Measurements from ENCODE around the gene SLC30A4.
"Not testable (repeated sequence)": the region's sequence is repeated elsewhere in the genome, so short reads cannot be mapped to it uniquely, and the experiment has no call there.

Gene SLC30A4, protein sequence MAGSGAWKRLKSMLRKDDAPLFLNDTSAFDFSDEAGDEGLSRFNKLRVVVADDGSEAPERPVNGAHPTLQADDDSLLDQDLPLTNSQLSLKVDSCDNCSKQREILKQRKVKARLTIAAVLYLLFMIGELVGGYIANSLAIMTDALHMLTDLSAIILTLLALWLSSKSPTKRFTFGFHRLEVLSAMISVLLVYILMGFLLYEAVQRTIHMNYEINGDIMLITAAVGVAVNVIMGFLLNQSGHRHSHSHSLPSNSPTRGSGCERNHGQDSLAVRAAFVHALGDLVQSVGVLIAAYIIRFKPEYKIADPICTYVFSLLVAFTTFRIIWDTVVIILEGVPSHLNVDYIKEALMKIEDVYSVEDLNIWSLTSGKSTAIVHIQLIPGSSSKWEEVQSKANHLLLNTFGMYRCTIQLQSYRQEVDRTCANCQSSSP

DNA sequence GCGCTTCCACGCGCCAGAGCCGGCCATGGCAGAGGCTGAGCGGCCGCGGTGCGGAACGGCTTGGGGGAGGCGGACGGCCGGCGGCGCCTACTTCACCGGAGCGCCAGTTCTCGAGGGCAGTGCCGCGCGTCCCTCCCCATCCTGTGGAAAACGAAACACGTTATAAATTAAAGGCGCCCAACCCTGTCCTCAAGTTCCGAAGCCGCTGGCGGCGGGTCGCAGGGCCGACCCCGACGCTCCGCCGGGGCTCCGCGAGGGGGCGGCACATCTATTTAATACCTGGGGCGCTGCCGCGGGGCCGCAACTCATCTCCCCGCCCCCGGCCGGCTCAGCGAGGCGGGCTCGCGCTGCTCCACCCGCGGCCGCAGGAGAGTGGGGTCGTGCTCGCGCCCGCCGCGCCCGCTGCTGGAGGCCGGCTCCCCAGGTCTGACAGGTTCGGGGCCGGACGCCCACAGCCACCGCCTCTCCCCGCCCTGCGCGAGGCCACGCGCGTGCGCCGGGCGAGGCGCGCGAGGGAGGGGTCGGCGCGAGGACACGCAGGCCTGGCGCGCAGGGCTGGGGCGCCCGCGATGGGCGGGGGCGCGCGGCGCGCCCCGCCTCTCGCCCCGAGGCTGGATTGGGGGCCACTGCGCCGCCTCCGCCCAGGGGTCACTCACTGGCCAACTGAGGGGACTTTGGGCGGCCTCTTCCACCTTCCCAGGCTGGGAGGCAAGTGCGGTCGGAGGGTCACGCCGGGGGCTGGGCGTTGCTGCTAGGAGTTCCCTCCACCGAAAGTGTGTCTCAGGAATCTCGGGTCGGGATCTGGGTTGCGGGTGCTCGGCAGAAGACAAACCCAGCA is at the start of gene SLC30A4:
SLC30A4 (minus strand) TSS at position 428 of the 838 bp plus-strand sequence; CDS start at position 27, 401 bp downstream.
- DNase-seq: peak in 56 of 58 donors; percentile 13 to 88 (median 64)

DNA sequence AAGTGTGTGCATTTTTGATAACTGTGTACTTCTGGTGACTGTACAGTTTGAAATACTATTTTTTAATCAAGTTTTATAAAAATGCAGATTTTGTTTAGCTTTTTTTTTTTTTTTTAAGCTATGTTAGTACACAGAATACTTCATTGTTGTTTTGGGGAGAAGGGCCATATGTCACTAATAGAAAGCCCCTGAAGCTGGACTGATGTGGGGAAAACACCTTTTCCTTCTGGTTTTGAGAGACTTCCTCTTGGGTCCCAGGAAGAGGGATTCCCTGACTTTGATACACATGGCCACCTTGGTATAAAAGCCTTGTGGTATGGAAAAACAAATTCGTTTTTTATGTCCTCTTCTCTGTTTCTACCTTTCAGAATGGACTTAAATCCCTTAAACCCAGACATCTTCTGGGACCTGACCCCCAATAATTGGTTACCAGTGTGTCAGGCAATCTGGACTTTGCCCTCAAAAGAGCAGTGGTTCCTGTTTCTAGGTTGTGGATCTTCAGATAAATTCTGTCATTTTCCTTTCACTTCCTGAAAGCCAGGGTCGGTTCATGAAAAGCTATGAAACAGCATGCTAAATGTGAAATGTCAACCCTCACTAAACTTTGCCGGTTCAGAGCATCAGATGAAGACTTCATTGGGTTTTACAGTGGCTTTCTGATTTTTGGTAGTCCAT is 33.5 kb upstream of the SLC30A4 start:
- DNase-seq: no peak

DNA sequence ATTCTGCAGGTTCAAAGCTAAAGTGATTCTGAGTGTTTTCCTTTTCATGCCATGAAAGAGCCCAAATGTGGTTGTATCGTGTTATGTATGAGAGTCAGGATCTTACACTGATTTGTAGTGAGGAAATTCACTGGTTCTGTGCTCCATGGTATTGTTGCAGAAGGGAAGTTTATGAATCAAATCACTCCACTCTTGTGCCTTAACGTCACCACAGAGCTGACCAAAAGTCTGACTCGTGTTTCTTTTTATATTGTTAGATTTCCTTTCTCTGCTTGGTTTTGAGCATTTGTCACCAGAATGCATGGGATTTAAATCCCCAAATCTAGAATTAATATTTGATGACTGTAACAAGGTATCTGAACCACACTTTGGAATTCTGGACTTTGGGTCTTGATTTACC is 29.1 kb upstream of the SLC30A4 start:
- no peak for DNase-seq

DNA sequence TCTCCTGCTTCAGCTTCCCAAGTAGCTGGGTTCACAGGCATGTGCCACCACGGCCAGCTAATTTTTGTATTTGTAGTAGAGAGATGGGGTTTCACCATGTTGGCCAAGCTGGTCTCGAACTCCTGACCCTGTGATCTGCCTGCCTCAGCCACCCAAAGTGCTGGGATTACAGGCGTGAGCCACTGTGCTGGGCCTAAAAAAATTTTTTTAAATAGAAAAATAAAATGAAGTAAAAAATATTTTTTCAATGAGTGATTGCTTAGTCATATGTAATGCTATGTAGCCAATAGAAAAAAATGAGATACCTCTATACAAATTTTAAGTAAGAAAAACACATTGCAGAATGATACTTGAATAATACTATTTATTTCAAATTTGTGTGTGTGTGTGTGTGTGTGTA is 27.9 kb upstream of the SLC30A4 start:
- DNase-seq: no peak

DNA sequence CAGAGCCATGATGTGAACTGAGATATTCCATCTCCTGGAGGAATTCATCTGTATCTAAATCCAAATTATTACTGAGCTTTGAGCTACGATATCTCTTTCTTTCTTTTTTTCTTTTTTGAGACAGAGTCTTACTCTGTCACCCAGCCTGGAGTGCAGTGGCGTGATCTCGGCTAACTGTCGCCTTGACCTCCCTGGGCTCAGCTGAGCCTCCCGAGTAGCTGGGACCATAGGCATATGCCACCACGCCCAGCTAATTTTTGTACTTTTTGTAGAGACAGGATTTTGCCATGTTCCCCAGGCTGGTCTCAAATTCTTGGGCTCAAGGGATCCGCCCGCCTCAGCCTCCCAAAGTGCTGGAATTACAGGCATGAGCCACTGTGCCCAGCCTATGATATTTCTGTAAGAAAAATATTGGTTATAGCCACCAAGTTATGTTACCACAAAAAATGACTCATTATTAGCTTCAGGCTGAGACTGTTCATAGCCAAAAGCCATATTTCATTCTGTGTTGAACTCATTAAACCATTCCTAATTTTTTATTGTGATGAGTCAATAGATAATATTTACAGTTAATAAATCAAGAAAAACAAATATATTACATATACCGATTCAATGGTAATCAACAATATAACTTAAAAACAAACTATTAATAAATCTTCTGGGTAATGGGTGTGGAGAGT is 27.1 kb upstream of the SLC30A4 start:
- no peak for DNase-seq

DNA sequence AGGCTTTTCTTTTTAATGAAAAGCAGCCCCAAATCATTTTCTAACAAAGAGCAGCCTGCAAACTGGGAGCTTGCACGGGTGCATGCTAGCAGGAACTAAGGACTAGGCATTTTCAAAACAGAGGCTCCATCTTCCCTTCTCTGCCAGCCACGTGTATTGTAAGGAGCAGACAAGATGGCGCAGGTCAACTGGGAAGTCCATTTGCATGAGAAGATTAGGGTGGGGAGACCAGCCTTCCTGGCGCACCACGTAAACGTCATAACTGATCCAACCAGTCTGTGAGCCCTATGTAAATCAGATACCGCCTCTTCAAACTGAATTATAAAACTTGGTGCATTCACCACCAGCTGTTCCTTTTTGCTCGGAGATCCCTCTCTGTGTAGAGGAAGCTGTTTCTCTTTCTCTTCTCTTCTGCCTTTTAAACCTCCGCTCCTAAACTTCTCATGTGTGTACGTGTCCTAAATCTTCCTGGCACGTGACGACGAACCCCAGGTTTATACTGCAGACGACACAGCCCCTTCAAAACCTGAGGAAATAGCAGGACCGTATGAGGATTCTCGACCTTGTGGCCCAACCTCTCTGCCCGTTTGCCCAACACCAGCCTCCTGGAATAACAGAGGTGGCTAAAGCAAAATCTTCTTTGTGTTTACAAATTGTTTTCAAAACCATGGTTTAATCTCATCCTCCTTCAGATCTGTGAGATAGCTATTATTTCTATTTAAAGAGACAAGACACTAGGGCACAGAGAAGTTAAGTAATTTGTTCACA is 26.4 kb upstream of the SLC30A4 start:
- peak in 2 of 58 donors; percentile 0 to 1 for DNase-seq

DNA sequence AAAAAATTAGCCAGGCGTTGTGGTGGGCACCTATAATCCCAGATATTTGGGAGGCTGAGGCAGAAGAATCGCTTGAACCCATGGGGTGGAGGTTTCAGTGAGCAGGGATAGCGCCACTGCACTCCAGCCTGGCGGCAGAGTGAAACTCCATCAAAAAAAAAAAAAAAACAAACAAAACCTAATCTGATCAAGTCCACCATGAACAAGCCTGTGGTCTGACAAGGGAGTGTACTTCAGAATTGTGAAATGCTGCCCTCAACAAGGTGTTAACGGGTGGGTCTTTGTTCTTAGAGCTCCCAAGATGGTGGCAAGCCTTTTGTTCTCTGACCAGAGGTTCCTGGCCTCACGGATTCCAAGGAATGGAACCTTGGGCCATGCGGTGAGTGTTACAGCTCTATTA is 24.2 kb upstream of the SLC30A4 start:
- no peak for DNase-seq

DNA sequence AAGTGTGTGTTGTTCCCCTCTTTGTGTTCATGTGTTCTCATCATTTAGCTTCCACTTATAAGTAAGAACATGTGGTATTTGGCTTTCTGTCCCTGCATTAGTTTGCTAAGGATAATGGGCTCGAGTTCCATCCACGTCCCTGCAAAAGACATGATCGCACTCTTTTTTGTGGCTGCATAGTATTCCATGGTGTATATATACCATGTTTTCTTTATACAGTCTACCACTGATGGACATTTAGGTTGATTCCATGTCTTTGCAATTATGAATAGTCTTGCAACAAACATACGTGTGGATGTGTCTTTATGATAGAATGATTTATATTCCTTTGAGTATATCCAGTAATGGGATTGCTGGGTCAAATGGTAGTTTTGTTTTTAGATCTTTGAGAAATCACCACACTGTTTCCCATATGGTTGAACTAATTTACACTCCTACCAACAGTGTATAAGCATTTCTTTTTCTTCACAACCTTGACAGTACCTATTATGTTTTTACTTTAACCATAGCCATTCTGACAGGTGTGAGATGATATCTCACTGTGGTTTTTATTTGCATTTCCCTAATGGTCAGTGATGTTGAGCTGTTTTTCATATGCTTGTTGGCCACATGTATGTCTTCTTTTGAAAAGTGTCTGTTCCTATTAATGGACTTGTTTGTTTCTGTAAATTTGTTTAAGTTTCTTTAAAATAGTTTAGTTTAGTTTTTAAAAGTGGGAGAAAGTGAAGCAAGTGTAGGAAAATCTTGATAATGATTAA is 21.9 kb upstream of the SLC30A4 start:
- no peak for DNase-seq

DNA sequence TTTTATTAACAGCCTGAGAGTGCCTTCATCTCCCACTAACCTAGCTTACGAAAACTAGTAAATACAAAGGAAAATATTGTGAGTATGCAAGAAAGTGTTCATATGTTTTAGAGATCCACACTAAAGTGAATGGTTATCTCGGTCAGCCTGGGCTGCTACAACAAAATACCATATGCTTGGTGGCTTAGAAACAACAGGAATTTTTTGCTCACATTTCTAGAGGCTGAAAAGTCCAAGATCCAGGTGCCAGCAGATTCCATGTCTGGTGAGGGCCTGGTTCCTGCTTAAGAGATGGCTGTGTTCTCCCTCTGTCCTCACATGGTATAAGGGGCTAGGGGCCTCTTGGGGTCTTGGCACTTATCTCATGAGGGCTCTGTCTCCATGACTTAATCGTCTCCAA is 20.5 kb upstream of the SLC30A4 start:
- no peak for DNase-seq

DNA sequence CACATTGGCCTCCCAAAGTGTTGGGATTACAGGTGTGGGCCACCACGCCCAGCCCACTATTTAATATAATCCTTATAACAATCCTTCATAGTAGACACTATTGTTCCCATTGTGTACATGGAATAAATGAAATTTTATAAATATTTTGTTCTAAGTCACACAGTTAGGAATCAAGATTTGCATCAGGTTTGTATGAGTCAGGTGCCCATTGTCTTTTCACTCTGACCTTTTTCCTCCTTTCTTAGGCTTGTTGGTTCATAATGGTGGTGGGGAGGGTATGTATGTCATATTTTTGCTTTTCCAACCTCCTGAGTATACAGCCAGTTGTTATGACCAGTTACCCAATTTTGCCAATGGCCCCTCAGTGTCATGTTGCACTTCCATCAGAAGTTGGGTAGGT is 18.0 kb upstream of the SLC30A4 start:
- DNase-seq: no peak

DNA sequence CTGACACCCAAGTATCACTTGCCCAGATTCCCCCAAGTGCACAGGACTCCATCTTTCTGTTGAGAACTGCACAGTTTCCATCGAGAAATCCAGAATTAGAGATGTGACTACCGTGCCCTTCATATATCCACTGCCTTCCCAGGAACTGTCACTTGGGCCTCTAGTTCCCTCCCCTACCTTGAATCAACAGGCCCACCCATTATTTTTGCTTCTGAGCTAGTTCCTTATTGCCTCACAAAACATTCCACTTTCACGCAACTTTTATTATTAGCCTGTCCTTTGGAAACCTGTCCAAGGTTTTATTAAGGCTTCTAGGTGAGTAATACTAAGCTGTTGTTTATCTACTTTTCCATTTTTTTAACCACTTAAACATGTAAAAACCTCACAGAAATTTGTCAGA is 17.1 kb upstream of the SLC30A4 start:
- DNase-seq: no peak

DNA sequence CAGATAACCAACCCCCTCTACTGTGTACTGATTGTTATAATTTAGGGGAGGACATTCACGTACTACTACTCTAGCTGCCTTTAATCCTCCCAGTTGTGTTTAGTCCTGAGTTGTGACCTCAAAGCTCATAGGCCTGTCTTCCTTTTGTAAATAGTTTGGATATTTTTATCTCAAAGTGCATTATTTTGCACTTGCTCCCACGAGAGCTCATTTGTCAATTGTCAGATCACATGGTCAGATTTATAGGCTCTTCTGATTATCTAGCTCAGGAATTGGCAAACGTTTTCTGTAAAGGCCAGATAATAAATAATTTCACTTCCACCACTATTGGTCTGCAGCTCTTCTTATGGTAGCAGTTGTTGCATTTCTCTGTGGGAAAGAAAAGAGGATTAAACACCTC is 14.4 kb upstream of the SLC30A4 start:
- DNase-seq: no peak

DNA sequence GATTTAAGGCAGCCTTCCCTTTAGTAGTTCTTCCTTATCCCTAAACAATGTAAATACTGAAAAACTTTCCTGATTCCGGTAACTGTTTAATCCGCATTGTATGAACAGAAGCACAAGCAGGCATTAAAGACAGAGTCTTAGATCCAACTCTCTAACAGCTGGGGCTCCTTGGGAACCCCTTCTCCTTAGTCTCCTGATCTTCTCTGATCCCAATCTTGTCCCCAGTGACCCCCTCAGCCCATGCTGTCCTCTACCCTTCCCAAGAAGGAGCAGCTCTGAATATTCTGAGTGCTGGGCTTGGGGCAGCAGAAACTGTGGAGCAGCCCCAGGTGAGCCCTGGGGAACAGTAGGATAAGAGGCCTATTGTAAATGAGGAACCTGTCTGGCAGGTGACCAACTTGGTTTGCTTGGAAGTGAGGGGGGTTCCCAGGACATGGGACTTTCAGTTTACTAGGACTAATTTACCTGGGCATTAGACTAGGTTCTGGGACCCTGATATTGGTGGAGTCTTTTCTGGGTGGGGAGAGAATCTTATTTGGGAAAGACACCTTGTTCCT is 13.0 kb upstream of the SLC30A4 start:
- DNase-seq: no peak

DNA sequence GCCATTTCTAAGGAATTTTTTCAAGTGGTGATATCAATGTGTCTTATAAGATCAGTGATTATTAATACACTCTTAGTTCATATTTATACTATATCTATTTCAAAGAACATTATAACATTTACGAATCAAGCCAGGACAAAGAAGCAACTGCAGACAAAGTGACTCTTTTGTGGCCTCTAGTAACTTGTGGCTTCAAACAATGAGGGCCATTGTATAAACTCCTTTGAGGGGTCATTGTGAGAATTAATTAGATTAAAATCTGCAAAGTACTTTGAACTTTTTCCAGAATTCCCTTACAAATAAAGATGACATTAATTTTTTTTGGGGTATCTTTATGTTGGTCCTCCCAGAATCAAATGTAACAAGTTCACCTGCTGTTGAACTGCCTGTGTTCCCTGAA is 12.3 kb upstream of the SLC30A4 start:
- DNase-seq: peak in 2 of 58 donors; percentile 1 to 39

DNA sequence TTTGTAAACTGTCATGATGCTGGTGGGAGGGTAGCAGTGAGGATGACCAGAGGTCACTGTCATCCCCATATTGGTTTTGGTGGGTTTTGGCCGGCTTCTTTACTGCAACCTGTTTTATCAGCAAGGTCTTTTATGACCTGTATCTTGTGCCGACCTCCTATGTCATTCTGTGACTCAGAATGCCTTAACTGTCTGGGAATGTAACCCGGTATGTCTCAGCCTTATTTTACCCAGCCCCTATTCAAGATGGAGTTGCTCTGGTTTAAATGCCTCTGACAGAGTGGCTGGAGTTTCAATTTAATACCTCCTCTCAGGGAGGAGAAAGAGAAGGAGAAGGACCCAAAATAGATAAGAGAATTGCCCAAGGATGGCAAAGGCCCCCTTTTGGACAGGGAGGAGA is 10.3 kb upstream of the SLC30A4 start:
- DNase-seq: not testable (repeated sequence)

DNA sequence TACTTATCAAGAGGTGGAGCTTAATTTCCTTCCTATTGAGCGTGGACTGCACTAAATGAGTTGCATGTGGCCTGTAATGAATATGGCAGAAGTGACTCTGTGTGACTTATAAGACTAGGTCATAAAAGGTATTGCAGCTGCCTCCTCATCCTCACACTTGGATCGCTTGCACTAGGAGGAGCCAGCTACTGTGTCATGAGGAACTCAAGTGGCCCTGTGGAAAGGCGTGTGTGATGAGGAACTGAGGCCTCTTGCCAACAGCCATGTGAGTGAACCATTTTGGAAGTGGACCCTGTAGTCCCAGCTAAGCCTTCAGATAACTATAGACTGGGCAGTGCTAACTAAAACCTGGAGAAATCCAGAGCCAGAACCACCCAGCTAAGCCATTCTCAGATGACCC is 7.1 kb upstream of the SLC30A4 start:
- DNase-seq: no peak

DNA sequence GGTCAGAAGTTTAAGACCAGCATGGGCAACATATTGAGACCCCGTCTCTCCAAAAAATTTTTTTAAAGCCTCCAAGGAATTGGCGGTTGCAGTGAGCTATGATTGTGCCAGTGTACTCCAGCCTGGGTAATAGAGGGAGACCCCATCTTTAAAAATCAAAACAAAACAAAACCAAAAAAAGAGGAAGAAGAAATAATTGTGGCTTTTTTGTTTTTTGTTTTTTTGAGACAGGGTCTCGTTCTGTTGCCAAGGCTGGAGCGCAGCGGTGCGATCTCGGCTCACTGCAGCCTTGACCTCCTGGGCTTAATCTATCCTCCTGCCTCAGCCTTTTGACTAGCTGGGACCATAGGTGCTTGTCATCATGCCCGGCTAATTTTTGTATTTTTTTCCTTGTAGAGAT is 4.5 kb upstream of the SLC30A4 start:
- no peak for DNase-seq

DNA sequence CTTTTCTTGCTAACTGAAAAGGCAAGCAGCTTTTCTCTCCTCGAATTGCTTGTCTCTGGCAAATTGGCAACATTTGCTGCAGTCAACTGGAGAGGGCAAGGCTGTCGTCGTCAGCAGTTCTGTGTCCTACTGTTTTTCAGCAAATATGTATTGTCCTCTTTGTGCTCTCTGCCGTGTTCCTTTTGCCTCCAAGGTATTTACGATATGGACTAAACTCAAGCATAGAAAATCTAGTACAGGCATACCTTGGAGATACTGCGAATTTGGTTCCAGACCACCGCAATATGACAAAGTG is 558 bp upstream of the SLC30A4 start:
- no peak for DNase-seq

DNA sequence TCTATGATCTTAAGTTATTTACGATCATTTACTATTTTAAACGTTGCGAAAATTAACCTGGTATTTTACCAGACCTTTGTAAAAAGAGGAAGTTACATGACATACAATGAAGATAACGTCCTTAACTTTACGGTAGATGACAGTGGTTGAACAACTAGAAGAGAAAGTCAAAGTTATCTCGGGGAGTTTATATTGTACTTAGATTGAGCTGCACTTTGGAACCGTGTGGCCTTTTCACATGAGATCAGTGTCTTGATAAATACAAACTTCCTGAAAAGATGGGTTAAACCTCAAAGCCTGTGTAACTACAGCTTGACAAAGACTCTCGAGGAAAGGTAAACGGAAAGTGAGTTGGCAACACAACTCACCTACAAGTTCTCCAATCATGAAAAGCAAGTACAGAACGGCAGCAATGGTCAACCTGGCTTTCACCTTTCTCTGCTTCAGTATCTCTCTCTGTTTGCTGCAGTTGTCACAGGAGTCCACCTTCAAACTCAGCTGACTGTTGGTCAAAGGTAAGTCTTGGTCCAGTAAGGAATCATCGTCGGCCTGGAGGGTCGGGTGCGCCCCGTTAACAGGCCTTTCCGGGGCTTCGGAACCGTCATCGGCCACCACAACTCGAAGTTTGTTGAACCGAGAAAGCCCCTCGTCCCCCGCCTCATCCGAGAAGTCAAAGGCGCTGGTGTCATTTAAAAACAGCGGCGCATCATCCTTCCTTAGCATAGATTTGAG is 793 bp downstream of the SLC30A4 start:
- peak in 5 of 58 donors; percentile 24 to 45 (median 39) for DNase-seq
